Measurements from ENCODE around the gene LRRC23. TPM values are rescaled to one million over a fixed set of nuclear protein-coding genes. Genes with fewer than 3 reads are reported as not detected.
A peak's percentile ranks its signal among the peaks of the same experiment; 100 is the strongest.

LRRC23 gene
- total and polyA plus RNA-seq, 2 of the 13 experiments (the other 11 are each of a cell fraction or from before 2014, with no cell fraction given) = 6.0 to 7.8 TPM

DNA sequence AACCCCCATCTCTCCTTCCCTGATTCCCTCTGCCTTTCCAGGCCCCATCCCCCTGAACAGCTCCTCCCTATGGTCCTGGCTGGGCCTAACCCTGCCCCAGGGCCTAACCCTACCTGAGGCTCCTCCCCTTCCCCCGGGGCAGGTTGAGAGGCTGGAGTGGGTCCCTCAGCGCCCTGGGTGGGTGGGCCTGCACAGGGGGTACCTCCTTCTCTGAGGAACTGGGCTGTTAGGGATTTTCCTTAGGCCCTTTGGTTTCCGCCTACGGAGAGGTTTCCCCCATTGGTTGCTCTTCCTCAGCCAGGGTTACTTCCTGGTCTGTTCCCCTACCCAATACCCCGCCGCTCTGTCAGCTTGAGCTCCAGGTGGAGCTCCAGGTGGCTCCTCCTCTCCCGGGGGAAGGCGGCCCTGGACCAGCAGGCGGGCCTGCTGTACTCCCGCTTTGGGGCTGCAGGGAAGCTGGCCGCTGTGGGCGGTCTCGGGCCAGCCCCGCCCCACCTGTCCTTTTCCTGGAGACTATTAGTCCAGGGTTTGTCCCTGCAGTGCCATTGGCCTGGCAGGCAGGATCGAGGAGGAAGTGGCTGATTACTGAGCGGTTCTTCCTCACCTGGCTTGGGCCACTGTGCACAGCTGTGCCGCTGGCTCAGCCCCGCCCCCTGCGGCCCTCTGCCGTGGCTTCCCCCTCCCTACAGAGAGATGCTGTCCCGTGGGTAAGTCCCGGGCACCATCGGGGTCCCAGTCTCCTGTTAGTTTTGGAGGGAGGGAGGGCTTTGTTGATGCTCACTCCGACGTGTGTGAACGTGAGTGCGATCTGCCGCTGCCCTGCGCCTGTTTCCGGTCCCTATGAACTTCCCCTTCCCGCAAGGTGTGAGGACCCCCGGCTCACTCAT lies 41.7 kb downstream of the LRRC23 start (continued):
- peak; percentile 25; the same call in 1 of the 2 replicates for TF ChIP-seq ARNT2 (CRISPR knock-in tag; IDR thresholded peaks at IDR 0.05; ENCODE audit: low read depth)
- TF ChIP-seq MED1 (CRISPR knock-in tag; IDR thresholded peaks at IDR 0.05) = peak; percentile 47
- TF ChIP-seq, protein P1, sequence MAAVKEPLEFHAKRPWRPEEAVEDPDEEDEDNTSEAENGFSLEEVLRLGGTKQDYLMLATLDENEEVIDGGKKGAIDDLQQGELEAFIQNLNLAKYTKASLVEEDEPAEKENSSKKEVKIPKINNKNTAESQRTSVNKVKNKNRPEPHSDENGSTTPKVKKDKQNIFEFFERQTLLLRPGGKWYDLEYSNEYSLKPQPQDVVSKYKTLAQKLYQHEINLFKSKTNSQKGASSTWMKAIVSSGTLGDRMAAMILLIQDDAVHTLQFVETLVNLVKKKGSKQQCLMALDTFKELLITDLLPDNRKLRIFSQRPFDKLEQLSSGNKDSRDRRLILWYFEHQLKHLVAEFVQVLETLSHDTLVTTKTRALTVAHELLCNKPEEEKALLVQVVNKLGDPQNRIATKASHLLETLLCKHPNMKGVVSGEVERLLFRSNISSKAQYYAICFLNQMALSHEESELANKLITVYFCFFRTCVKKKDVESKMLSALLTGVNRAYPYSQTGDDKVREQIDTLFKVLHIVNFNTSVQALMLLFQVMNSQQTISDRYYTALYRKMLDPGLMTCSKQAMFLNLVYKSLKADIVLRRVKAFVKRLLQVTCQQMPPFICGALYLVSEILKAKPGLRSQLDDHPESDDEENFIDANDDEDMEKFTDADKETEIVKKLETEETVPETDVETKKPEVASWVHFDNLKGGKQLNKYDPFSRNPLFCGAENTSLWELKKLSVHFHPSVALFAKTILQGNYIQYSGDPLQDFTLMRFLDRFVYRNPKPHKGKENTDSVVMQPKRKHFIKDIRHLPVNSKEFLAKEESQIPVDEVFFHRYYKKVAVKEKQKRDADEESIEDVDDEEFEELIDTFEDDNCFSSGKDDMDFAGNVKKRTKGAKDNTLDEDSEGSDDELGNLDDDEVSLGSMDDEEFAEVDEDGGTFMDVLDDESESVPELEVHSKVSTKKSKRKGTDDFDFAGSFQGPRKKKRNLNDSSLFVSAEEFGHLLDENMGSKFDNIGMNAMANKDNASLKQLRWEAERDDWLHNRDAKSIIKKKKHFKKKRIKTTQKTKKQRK (IDR thresholded peaks at IDR 0.05; ENCODE audit: low read length) = no peak
- TF ChIP-seq, protein P2, sequence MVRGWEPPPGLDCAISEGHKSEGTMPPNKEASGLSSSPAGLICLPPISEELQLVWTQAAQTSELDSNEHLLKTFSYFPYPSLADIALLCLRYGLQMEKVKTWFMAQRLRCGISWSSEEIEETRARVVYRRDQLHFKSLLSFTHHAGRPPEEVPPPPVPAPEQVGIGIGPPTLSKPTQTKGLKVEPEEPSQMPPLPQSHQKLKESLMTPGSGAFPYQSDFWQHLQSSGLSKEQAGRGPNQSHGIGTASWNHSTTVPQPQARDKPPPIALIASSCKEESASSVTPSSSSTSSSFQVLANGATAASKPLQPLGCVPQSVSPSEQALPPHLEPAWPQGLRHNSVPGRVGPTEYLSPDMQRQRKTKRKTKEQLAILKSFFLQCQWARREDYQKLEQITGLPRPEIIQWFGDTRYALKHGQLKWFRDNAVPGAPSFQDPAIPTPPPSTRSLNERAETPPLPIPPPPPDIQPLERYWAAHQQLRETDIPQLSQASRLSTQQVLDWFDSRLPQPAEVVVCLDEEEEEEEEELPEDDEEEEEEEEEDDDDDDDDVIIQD (CRISPR knock-in tag; IDR thresholded peaks at IDR 0.05; ENCODE audit: low read depth) = peak; percentile 47; the same call in 1 of the 2 replicates
- TF ChIP-seq MAFK (conservative IDR thresholded peaks at IDR 0.05 in 1 of 2, IDR thresholded peaks at IDR 0.05 in 1 of 2; ENCODE audit: low read length in 2 of 2) = no peak
- TF ChIP-seq SALL2 (CRISPR knock-in tag; IDR thresholded peaks at IDR 0.05) = peak; percentile 76; the same call in 1 of the 2 replicates
- peak; percentile 37; the same call in 1 of the 2 replicates for TF ChIP-seq GATA4 (IDR thresholded peaks at IDR 0.05; ENCODE audit: borderline replicate concordance, low read depth)
- TF ChIP-seq, protein P3, sequence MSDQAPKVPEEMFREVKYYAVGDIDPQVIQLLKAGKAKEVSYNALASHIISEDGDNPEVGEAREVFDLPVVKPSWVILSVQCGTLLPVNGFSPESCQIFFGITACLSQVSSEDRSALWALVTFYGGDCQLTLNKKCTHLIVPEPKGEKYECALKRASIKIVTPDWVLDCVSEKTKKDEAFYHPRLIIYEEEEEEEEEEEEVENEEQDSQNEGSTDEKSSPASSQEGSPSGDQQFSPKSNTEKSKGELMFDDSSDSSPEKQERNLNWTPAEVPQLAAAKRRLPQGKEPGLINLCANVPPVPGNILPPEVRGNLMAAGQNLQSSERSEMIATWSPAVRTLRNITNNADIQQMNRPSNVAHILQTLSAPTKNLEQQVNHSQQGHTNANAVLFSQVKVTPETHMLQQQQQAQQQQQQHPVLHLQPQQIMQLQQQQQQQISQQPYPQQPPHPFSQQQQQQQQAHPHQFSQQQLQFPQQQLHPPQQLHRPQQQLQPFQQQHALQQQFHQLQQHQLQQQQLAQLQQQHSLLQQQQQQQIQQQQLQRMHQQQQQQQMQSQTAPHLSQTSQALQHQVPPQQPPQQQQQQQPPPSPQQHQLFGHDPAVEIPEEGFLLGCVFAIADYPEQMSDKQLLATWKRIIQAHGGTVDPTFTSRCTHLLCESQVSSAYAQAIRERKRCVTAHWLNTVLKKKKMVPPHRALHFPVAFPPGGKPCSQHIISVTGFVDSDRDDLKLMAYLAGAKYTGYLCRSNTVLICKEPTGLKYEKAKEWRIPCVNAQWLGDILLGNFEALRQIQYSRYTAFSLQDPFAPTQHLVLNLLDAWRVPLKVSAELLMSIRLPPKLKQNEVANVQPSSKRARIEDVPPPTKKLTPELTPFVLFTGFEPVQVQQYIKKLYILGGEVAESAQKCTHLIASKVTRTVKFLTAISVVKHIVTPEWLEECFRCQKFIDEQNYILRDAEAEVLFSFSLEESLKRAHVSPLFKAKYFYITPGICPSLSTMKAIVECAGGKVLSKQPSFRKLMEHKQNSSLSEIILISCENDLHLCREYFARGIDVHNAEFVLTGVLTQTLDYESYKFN (CRISPR knock-in tag; conservative IDR thresholded peaks at IDR 0.05) = peak; percentile 47; the same call in 1 of the 2 replicates
- peak; percentile 47; the same call in 1 of the 2 replicates for TF ChIP-seq KMT2B (CRISPR knock-in tag; IDR thresholded peaks at IDR 0.05)
- TF ChIP-seq, protein P4, sequence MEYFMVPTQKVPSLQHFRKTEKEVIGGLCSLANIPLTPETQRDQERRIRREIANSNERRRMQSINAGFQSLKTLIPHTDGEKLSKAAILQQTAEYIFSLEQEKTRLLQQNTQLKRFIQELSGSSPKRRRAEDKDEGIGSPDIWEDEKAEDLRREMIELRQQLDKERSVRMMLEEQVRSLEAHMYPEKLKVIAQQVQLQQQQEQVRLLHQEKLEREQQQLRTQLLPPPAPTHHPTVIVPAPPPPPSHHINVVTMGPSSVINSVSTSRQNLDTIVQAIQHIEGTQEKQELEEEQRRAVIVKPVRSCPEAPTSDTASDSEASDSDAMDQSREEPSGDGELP (IDR thresholded peaks at IDR 0.05; ENCODE audit: borderline replicate concordance, low read depth) = peak; percentile 92
- no peak for TF ChIP-seq NR1H2 (CRISPR knock-in tag; IDR thresholded peaks at IDR 0.05; ENCODE audit: borderline replicate concordance, low read depth)
- TF ChIP-seq NR2F6 (IDR thresholded peaks at IDR 0.05) = peak; percentile 9; the same call in 1 of the 2 replicates
- no peak; the same call in 1 of the 2 replicates for TF ChIP-seq NR2F6 (CRISPR knock-in tag; IDR thresholded peaks at IDR 0.05)
- peak; percentile 39 for TF ChIP-seq ZNF772 (CRISPR knock-in tag; IDR thresholded peaks at IDR 0.05)
- TF ChIP-seq NFKB2 (CRISPR knock-in tag; IDR thresholded peaks at IDR 0.05; ENCODE audit: borderline replicate concordance) = peak; percentile 48; the same call in 1 of the 2 replicates
- TF ChIP-seq, protein P5, sequence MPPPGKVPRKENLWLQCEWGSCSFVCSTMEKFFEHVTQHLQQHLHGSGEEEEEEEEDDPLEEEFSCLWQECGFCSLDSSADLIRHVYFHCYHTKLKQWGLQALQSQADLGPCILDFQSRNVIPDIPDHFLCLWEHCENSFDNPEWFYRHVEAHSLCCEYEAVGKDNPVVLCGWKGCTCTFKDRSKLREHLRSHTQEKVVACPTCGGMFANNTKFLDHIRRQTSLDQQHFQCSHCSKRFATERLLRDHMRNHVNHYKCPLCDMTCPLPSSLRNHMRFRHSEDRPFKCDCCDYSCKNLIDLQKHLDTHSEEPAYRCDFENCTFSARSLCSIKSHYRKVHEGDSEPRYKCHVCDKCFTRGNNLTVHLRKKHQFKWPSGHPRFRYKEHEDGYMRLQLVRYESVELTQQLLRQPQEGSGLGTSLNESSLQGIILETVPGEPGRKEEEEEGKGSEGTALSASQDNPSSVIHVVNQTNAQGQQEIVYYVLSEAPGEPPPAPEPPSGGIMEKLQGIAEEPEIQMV (CRISPR knock-in tag; IDR thresholded peaks at IDR 0.05; ENCODE audit: low read depth) = 0 out of 2 replicates have a peak, but pooled peaks have one; percentile 28
- TF ChIP-seq DMAP1 (CRISPR knock-in tag; IDR thresholded peaks at IDR 0.05) = peak; percentile 51; the same call in 1 of the 2 replicates
